NCI-H345 treated with DMSO at 0.1 percent for 48 hours (cell line): Measurements from ENCODE around the gene PRAMEF25.
"Not testable (repeated sequence)": the region's sequence is repeated elsewhere in the genome, so short reads cannot be mapped to it uniquely, and the experiment has no call there.

Source experiments
- DNase-seq: peaks from one replicate; lab custom pipeline; 2025; ENCODE audit not compliant: unreplicated experiment; lab: John Stamatoyannopoulos, UW

The PRAMEF25 gene

DNA sequence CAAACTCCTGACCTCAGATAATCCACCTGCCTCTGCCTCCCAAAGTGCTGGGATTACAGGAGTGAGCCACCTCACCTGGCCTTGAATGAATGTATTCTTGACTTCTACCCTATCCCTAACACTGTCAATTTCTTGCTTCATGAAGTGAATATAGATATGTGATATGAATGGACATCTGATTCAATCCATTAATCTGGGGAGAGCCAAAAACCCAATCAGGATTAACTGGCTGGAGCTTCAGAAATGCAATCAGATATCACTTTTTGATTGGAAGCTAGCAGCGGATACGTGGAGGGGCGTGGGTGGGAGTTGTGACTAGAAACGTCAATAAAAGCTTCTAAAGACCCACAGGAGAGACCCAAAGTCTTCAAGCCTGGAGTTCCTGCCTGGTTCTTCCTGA, at the start of gene PRAMEF25:
PRAMEF25 (plus strand) TSS at position 301 of the 400 bp plus-strand sequence. CDS start 2,920 bp downstream, outside the sequence.
- DNase-seq, result not testable (repeated sequence)

DNA sequence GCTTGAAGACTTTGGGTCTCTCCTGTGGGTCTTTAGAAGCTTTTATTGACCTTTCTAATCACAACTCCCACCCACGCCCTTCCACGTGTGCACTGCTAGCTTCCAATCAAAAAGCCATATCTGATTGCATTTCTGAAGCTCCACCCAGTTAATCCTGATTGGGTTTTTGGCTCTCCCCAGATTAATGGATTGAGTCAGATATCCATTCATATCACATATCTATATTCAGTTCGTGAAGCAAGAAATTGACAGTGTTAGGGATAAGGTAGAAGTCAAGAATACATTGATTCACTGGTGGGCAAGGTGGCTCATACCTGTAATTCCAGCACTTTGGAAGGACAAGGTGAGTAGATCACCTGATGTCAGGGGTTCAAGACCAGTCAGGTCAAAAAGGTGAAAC, 14.1 kb upstream of the PRAMEF25 start, which contains the start of gene PRAMEF27:
PRAMEF27 (minus strand) TSS at position 101 of the 400 bp plus-strand sequence. CDS start 2,916 bp downstream, outside the sequence.
- DNase-seq, result not testable (repeated sequence)

DNA sequence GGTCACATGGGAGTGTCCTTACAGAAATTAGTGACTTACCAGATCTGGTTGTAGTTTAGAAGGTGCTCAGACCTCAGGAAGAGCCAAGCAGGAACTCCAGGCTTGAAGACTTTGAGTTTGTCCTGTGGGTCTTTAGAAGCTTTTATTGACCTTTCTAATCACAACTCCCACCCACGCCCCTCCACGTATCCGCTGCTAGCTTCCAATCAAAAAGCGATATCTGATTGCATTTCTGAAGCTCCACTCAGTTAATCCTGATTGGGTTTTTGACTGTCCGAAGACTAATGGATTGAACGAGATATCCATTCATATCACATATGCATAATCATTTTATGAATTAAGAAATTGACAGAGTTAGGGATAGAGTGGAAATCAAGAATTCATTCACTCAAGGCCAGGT, 46.2 kb downstream of the PRAMEF25 start, which contains the start of gene HNRNPCL2:
HNRNPCL2 (minus strand) TSS at position 101 of the 400 bp plus-strand sequence. CDS start 454 bp downstream, outside the sequence.
- not testable (repeated sequence) for DNase-seq
